ENCODE data around the gene SPOCK2.

The SPOCK2 gene

GRCh38 chr10:72077275-72077990 is 10.9 kb downstream of the SPOCK2 start:
- no peak for DNase-seq (ENCODE audit: low read depth)
- no peak overlapping the region for H3K4me3 ChIP-seq (ENCODE audit: control insufficient read depth, low read depth, low read length)
- no peak for TF ChIP-seq CTCF (conservative IDR thresholded peaks at IDR 0.05; ENCODE audit: control insufficient read depth, insufficient read depth, low read depth, low read length)

- TF ChIP-seq CTCF (conservative IDR thresholded peaks at IDR 0.05; ENCODE audit: control insufficient read depth, insufficient read depth, low read depth, low read length) = no peak
- H3K4me3 ChIP-seq (ENCODE audit: control insufficient read depth, low read depth, low read length) = no peak overlapping the region
- no peak for DNase-seq (ENCODE audit: low read depth)
These were observed 11.6 kb downstream of the SPOCK2 start for GRCh38 chr10:72076756-72077155.

GRCh38 chr10:72075376-72076115 is 12.8 kb downstream of the SPOCK2 start:
- no peak overlapping the region for H3K4me3 ChIP-seq (ENCODE audit: control insufficient read depth, low read depth, low read length)
- no peak for TF ChIP-seq CTCF (conservative IDR thresholded peaks at IDR 0.05; ENCODE audit: control insufficient read depth, insufficient read depth, low read depth, low read length)
- no peak for DNase-seq (ENCODE audit: low read depth)

- no peak for TF ChIP-seq CTCF (conservative IDR thresholded peaks at IDR 0.05; ENCODE audit: control insufficient read depth, insufficient read depth, low read depth, low read length)
- no peak overlapping the region for H3K4me3 ChIP-seq (ENCODE audit: control insufficient read depth, low read depth, low read length)
- no peak for DNase-seq (ENCODE audit: low read depth)
These were observed 13.6 kb downstream of the SPOCK2 start for GRCh38 chr10:72074574-72075375.

GRCh38 chr10:72073708-72074573 is 14.4 kb downstream of the SPOCK2 start:
- H3K4me3 ChIP-seq (ENCODE audit: control insufficient read depth, low read depth, low read length) = no peak overlapping the region
- DNase-seq (ENCODE audit: low read depth) = no peak
- TF ChIP-seq CTCF (conservative IDR thresholded peaks at IDR 0.05; ENCODE audit: control insufficient read depth, insufficient read depth, low read depth, low read length) = no peak

- no peak for TF ChIP-seq CTCF (conservative IDR thresholded peaks at IDR 0.05; ENCODE audit: control insufficient read depth, insufficient read depth, low read depth, low read length)
- DNase-seq (ENCODE audit: low read depth) = no peak
- H3K4me3 ChIP-seq (ENCODE audit: control insufficient read depth, low read depth, low read length) = no peak overlapping the region
These were observed 15.7 kb downstream of the SPOCK2 start for GRCh38 chr10:72072639-72073038.
